Measurements from ENCODE around the gene DYNC1I2.

- no peak for TF ChIP-seq CTCF (IDR thresholded peaks at IDR 0.05; ENCODE audit: extremely low read depth in 1 of 2, insufficient read depth in 1 of 2, low read depth in 1 of 2, low read length in 2 of 2)
- TF ChIP-seq POLR2AphosphoS5 (IDR thresholded peaks at IDR 0.05; ENCODE audit: insufficient read depth, low read depth, low read length): no peak
- TF ChIP-seq EZH2 (IDR thresholded peaks at IDR 0.05; ENCODE audit: borderline replicate concordance, low read depth, low read length, severe bottlenecking): no peak
- no peak for TF ChIP-seq POLR2A (IDR thresholded peaks at IDR 0.05; ENCODE audit: low read depth, low read length)
- TF ChIP-seq MYC (IDR thresholded peaks at IDR 0.05; ENCODE audit: low read depth, low read length): no peak
- TF ChIP-seq FOS (IDR thresholded peaks at IDR 0.05; ENCODE audit: borderline replicate concordance, insufficient read depth, low read length): no peak
- no peak for TF ChIP-seq JUN (IDR thresholded peaks at IDR 0.05; ENCODE audit: borderline replicate concordance, insufficient read depth, insufficient read length, low read depth)
- TF ChIP-seq, protein P1, sequence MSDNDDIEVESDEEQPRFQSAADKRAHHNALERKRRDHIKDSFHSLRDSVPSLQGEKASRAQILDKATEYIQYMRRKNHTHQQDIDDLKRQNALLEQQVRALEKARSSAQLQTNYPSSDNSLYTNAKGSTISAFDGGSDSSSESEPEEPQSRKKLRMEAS (IDR thresholded peaks at IDR 0.05; ENCODE audit: insufficient read depth, insufficient read length): no peak
- TF ChIP-seq GATA2 (IDR thresholded peaks at IDR 0.05; ENCODE audit: insufficient read depth, insufficient read length, low read depth, low read length): no peak
These were observed 24.1 kb downstream of the DYNC1I2 start for GRCh38 chr2:171711351-171711750.
